ENCODE data around the gene PPM1F. TPM values are rescaled to one million over a fixed set of nuclear protein-coding genes. Genes with fewer than 3 reads are reported as not detected.

The PPM1F gene
- polyA plus RNA-seq, 1 donor (not counting 4 experiments of a cell fraction or from before 2014, with no cell fraction given): 18.2 TPM

GRCh38 chr22:21961127-21961867 lies 8.6 kb upstream of the PPM1F start:
- Histone ChIP-seq H3K9me3 (ENCODE audit: control insufficient read depth, low read depth, low read length) (no peaks in the 10 kb centered on the region), H3K9ac (ENCODE audit: control insufficient read depth, extremely low read depth, insufficient read depth, low read length) (no peak overlapping the region), H3K4me1 (ENCODE audit: control insufficient read depth, extremely low read depth, insufficient read depth, low read length) (no peaks in the 10 kb centered on the region), H3K27ac (ENCODE audit: control insufficient read depth, insufficient read depth, low read length) (no peak overlapping the region), H3K27me3 (ENCODE audit: control insufficient read depth, extremely low read depth, insufficient read depth, low read length) (no peaks in the 10 kb centered on the region), H4K20me1 (ENCODE audit: control insufficient read depth, extremely low read depth, insufficient read depth, low read length) (no peaks in the 10 kb centered on the region), H3K9me1 (ENCODE audit: control insufficient read depth, extremely low read depth, insufficient read depth, low read length) (no peaks in the 10 kb centered on the region), H3K4me3 (ENCODE audit: control insufficient read depth in 2 of 3, extremely low read depth in 1 of 3, insufficient read depth in 2 of 3, low read depth in 1 of 3, low read length in 3 of 3) (no peak overlapping the region), H3K4me2 (ENCODE audit: control insufficient read depth, extremely low read depth, insufficient read depth, low read depth, low read length) (no peak overlapping the region), H2AFZ (ENCODE audit: control insufficient read depth, low read length) (no peak overlapping the region), H3K79me2 (ENCODE audit: control insufficient read depth, insufficient read depth, low read length) (no peaks in the 10 kb centered on the region), H3K36me3 (ENCODE audit: control insufficient read depth in 2 of 2, extremely low read depth in 1 of 2, insufficient read depth in 2 of 2, low read length in 2 of 2) (peaks cover 38 to 48% of the 10 kb centered on the region in 2 experiments)
- TF ChIP-seq CTCF (optimal IDR thresholded peaks at IDR 0.05 in 1 of 3, IDR thresholded peaks at IDR 0.05 in 1 of 3, conservative IDR thresholded peaks at IDR 0.05 in 1 of 3; ENCODE audit: extremely low read depth in 1 of 3, insufficient read depth in 2 of 3, low read length in 3 of 3): no peak
- TF ChIP-seq EZH2 (IDR thresholded peaks at IDR 0.05; ENCODE audit: low read length): no peak
- FAIRE-seq (no peak), DNase-seq (ENCODE audit: low read depth, low spot score) (no peak)
- dilution Hi-C loops (cut with MboI; ENCODE audit: extremely low pct_ligation_motif_present, low sequenced_read_pairs): no loop called here

GRCh38 chr22:21960200-21961126 lies 7.8 kb upstream of the PPM1F start:
- no peaks in the 10 kb centered on the region for H4K20me1 ChIP-seq (ENCODE audit: control insufficient read depth, extremely low read depth, insufficient read depth, low read length)
- H3K27ac ChIP-seq (ENCODE audit: control insufficient read depth, insufficient read depth, low read length): no peak overlapping the region
- H3K9me1 ChIP-seq (ENCODE audit: control insufficient read depth, extremely low read depth, insufficient read depth, low read length): no peaks in the 10 kb centered on the region
- no peak for TF ChIP-seq EZH2 (IDR thresholded peaks at IDR 0.05; ENCODE audit: low read length)
- no peak for TF ChIP-seq CTCF (optimal IDR thresholded peaks at IDR 0.05 in 1 of 3, IDR thresholded peaks at IDR 0.05 in 1 of 3, conservative IDR thresholded peaks at IDR 0.05 in 1 of 3; ENCODE audit: extremely low read depth in 1 of 3, insufficient read depth in 2 of 3, low read length in 3 of 3)
- no peaks in the 10 kb centered on the region for H3K79me2 ChIP-seq (ENCODE audit: control insufficient read depth, insufficient read depth, low read length)
- peaks cover 34 to 48% of the 10 kb centered on the region in 2 experiments for H3K36me3 ChIP-seq (ENCODE audit: control insufficient read depth in 2 of 2, extremely low read depth in 1 of 2, insufficient read depth in 2 of 2, low read length in 2 of 2)
- no peak overlapping the region for H2AFZ ChIP-seq (ENCODE audit: control insufficient read depth, low read length)
- FAIRE-seq (no peak), DNase-seq (ENCODE audit: low read depth, low spot score) (no peak)
- H3K4me1 ChIP-seq (ENCODE audit: control insufficient read depth, extremely low read depth, insufficient read depth, low read length): no peaks in the 10 kb centered on the region
- H3K9ac ChIP-seq (ENCODE audit: control insufficient read depth, extremely low read depth, insufficient read depth, low read length): no peak overlapping the region
- no peak overlapping the region for H3K4me2 ChIP-seq (ENCODE audit: control insufficient read depth, extremely low read depth, insufficient read depth, low read depth, low read length)
- no peak overlapping the region for H3K4me3 ChIP-seq (ENCODE audit: control insufficient read depth in 2 of 3, extremely low read depth in 1 of 3, insufficient read depth in 2 of 3, low read depth in 1 of 3, low read length in 3 of 3)
- dilution Hi-C loops (cut with MboI; ENCODE audit: extremely low pct_ligation_motif_present, low sequenced_read_pairs): no loop called here
- no peaks in the 10 kb centered on the region for H3K27me3 ChIP-seq (ENCODE audit: control insufficient read depth, extremely low read depth, insufficient read depth, low read length)
- no peaks in the 10 kb centered on the region for H3K9me3 ChIP-seq (ENCODE audit: control insufficient read depth, low read depth, low read length)

All from keratinocyte (primary cell).